GM12878 (cell line): Measurements from ENCODE around the gene RAB8A. TPM values are rescaled to one million over a fixed set of nuclear protein-coding genes. Genes with fewer than 3 reads are reported as not detected.
A peak's percentile ranks its signal among the peaks of the same experiment; 100 is the strongest.

Experiments
- ATF7 ChIP-seq: fragments of 450-650 bp; IDR thresholded peaks from 2 replicates; pipeline ENCODE4 v1.6.1; 2016; ENCODE audit warnings: low read depth, mild to moderate bottlenecking
- BCL11A ChIP-seq: IDR thresholded peaks from 2 replicates; pipeline ENCODE4 v1.6.1; 2011; ENCODE audit warnings: low read depth, low read length
- CBX3 ChIP-seq: fragments of 200-600 bp; sonication (generic); IDR thresholded peaks from 2 replicates; pipeline ENCODE4 v1.6.1; 2016; ENCODE audit warnings: low read depth, borderline replicate concordance
- CBX5 ChIP-seq: sonication (generic); IDR thresholded peaks from 2 replicates; pipeline ENCODE4 v1.6.1; 2016; ENCODE audit warnings: low read depth, moderate library complexity, mild to moderate bottlenecking, inconsistent platforms
- CHD2 ChIP-seq: IDR thresholded peaks from 2 replicates; pipeline ENCODE4 v1.6.1; 2011; ENCODE audit warnings: low read depth, low read length, improper control_type of control experiment, borderline replicate concordance
- CREM ChIP-seq: IDR thresholded peaks from 2 replicates; pipeline ENCODE4 v1.6.1; 2014; ENCODE audit warnings: antibody characterized with exemption, low read depth
- IKZF2 ChIP-seq, 2 experiments: fragments of 450-650 bp; IDR thresholded peaks; 2 replicates each; pipeline ENCODE4 v1.6.1; 2017; ENCODE audit warnings: mild to moderate bottlenecking in 2 of 2, moderate library complexity in 2 of 2
- IRF4 ChIP-seq: IDR thresholded peaks from 2 replicates; pipeline ENCODE4 v1.6.1; 2011; ENCODE audit warnings: low read depth, low read length
- MLLT1 ChIP-seq: fragments of 450-650 bp; IDR thresholded peaks from 2 replicates; pipeline ENCODE4 v1.6.1; 2016; ENCODE audit warnings: mild to moderate bottlenecking
- POLR2A ChIP-seq: IDR thresholded peaks from 2 replicates; pipeline ENCODE4 v1.6.1; 2011; ENCODE audit warnings: low read depth, mild to moderate bottlenecking, low read length
- RB1 ChIP-seq: fragments of 450-650 bp; formaldehyde crosslinking; IDR thresholded peaks from 2 replicates; pipeline ENCODE4 v1.6.1; 2017; ENCODE audit warnings: mild to moderate bottlenecking, borderline replicate concordance
- RELA ChIP-seq: fragments of 450-650 bp; IDR thresholded peaks from 2 replicates; pipeline ENCODE4 v1.8.0; 2014; ENCODE audit warnings: borderline replicate concordance; ENCODE audit not compliant: partially characterized antibody
- SIN3A ChIP-seq: IDR thresholded peaks from 2 replicates; pipeline ENCODE4 v1.6.1; 2012; ENCODE audit warnings: low read depth, low read length, improper control_type of control experiment
- USF2 ChIP-seq: IDR thresholded peaks from 2 replicates; pipeline ENCODE4 v1.6.1; 2011; ENCODE audit warnings: low read depth, low read length, improper control_type of control experiment, borderline replicate concordance
- YY1 ChIP-seq: IDR thresholded peaks from 2 replicates; pipeline ENCODE4 v1.6.1; 2011; ENCODE audit warnings: low read depth, mild to moderate bottlenecking, low read length
- ZBTB33 ChIP-seq: fragments of 450-650 bp; IDR thresholded peaks from 2 replicates; pipeline ENCODE4 v1.6.1; 2017; ENCODE audit warnings: mild to moderate bottlenecking
- ZNF592 ChIP-seq: fragments of 450-650 bp; IDR thresholded peaks from 2 replicates; pipeline ENCODE4 v1.6.1; 2017; ENCODE audit warnings: mild to moderate bottlenecking, moderate library complexity
- ZNF687 ChIP-seq: fragments of 450-650 bp; IDR thresholded peaks from 2 replicates; pipeline ENCODE4 v1.6.1; 2017; ENCODE audit warnings: mild to moderate bottlenecking, moderate library complexity
- polyA plus RNA-seq, 11 experiments: library from polyadenylated mRNA; depleted of rRNA in 4 of 11; unstranded in 6 of 11; stranded (reverse) in 5 of 11; fragments of >200 nt; fragmentation: Nextera tagmentation in 4 of 11; fragmentation: Illumina TruSeq in 1 of 11; extraction: Ambion mirVana in 4 of 11; extraction: Trizol in 1 of 11; gene quantifications; 1 replicate in 1 of 11; 2 replicates in 10 of 11; pipeline versions ENCODE4 v1.2.1 to v1.2.3, GENCODE V29; 2011 to 2016; ENCODE audit warnings: inconsistent platforms in 2 of 11, missing spikeins in 2 of 11, low read depth in 1 of 11
- total RNA-seq, 4 experiments: library from RNA; depleted of rRNA in 3 of 4; stranded (reverse); fragments of >200 nt in 3 of 4; fragmentation: Illumina TruSeq in 1 of 4; extraction: Trizol in 1 of 4; gene quantifications; 2 replicates each; pipeline versions ENCODE4 v1.2.1 to v1.2.3, GENCODE V29; 2013 to 2021

Gene RAB8A
- total and polyA plus RNA-seq, 10 of the 15 experiments (the other 5 are each of a cell fraction or from before 2014, with no cell fraction given) = 23.9 to 314 (median 185) TPM

GRCh38 chr19:16117594-16118033, 5.9 kb downstream of the RAB8A start (continued):
- TF ChIP-seq MLLT1 = peak; percentile 60; the same call in 1 of the 2 replicates
- TF ChIP-seq ZNF687 = peak; percentile 91
- TF ChIP-seq SIN3A = no peak
- no peak for TF ChIP-seq CBX3
- TF ChIP-seq CREM = peak; percentile 33; the same call in 1 of the 2 replicates
- TF ChIP-seq RB1 = 0 out of 2 replicates have a peak, but pooled peaks have one; percentile 20
- no peak for TF ChIP-seq CBX5
- no peak for TF ChIP-seq ATF7
- TF ChIP-seq POLR2A = 0 out of 2 replicates have a peak, but pooled peaks have one; percentile 48
- 0 out of 2 replicates have a peak, but pooled peaks have one; percentile 41 for TF ChIP-seq CHD2
- TF ChIP-seq RELA = no peak
- peak; percentile 71; the same call in 1 of the 2 replicates for TF ChIP-seq YY1
- TF ChIP-seq USF2 = no peak
- no peak for TF ChIP-seq ZBTB33
- peak; percentile 54; the same call in 1 of the 2 replicates for TF ChIP-seq ZNF592
- TF ChIP-seq IRF4 = peak; percentile 59; the same call in 1 of the 2 replicates
- peak; percentile 51; the same call in 1 of the 2 replicates for TF ChIP-seq BCL11A
- peak; percentile 15 to 22; a peak in 3 of 4 replicates for TF ChIP-seq IKZF2 (IDR thresholded peaks at IDR 0.05)
